ENCODE results near the gene MADD.

DNA sequence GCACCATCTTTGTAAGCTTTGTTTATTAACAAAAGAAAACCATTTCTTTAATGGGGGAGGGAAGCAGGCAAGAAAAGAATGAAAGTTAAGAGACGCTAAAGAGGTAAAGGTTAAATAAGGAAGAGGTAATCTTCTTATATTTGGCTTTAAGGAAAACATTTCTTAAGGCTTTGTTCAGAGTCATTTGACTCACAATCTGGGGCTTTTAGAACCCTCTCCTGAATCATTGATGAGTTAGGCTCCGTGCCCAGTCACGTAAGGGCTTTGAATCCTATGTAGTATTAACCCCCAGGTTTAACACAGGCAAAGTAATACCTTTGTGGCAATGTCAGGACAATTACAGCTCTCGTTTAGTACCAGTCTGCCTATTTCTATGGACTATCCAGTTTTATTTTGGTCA lies 26.1 kb downstream of the MADD start:
- TF ChIP-seq CTCF (IDR thresholded peaks at IDR 0.05) (no peak), POLR2A (IDR thresholded peaks at IDR 0.05) (no peak)

All from right lobe of liver (tissue), 4 donors.